22Rv1 (cell line): Measurements from ENCODE around the gene CNST.

Experiments used
- CTCF ChIP-seq: fragments of 450-650 bp; IDR thresholded peaks from 2 replicates; pipeline ENCODE4 v1.5.1; 2017; ENCODE audit warnings: mild to moderate bottlenecking
- ZFX ChIP-seq: fragments of 450-650 bp; IDR thresholded peaks from 2 replicates; pipeline ENCODE4 v1.6.1; 2017; ENCODE audit warnings: antibody characterized with exemption, borderline replicate concordance

GRCh38 chr1:246526380-246526779 lies 39.9 kb upstream of the CNST start:
- no peak for TF ChIP-seq CTCF
- TF ChIP-seq ZFX = no peak
